HepG2 (cell line): Measurements from ENCODE around the gene PCDHGB2. TPM values are rescaled to one million over a fixed set of nuclear protein-coding genes. Genes with fewer than 3 reads are reported as not detected.

Source experiments
- ATAC-seq: fragments of 200-7000 bp; cut with Tn5 transposase; 3 replicates; pipeline ENCODE4 v1.9.1; 2020; ENCODE audit warnings: mild to moderate bottlenecking, moderate library complexity
- BruUV-seq: library from RNA; stranded (reverse); fragments of 400-500 nt; replicated peaks from 2 replicates; lab custom pipeline; 2021; lab: Mats Ljungman, UMichigan
- CTCF ChIA-PET: fragments of 300-600 bp; formaldehyde crosslinking; extraction: SDS; loops from one replicate; lab custom pipeline; 2021; ENCODE audit warnings: low total read pairs, inconsistent platforms, low intra/inter-chr PET ratio; lab: Yijun Ruan, JAX
- POLR2A ChIA-PET: fragments of 350-600 bp; sonication (Branson Sonifier 250); formaldehyde crosslinking; loops from one replicate; lab custom pipeline; 2020; ENCODE audit warnings: antibody characterized with exemption, inconsistent platforms; lab: Yijun Ruan, JAX
- DNase-seq: peaks from one replicate; pipeline ENCODE4 v3.0.0-alpha.2; 2015; ENCODE audit warnings: low spot score
- FAIRE-seq: peaks from 3 replicates; lab custom pipeline; 2011; peaks lifted over from hg19 to GRCh38; lab: Jason Lieb, UNC
- H2AFZ ChIP-seq: one replicate; pipeline ENCODE4 v1.6.1; 2011; ENCODE audit warnings: low read length, inconsistent platforms
- H3K27ac ChIP-seq: fragments of 300-600 bp; 3 replicates; pipeline ENCODE4 v1.8.0; 2011; ENCODE audit warnings: mixed run types, mild to moderate bottlenecking, mixed read lengths, low read length, inconsistent platforms; ENCODE audit not compliant: insufficient read depth; ENCODE audit errors: extremely low read length
- H3K27me3 ChIP-seq, 2 experiments: fragments of 200-600 bp in 1 of 2; 2 replicates in 1 of 2; 3 replicates in 1 of 2; pipeline versions ENCODE4 v1.6.0 to v1.8.0; 2011; ENCODE audit warnings: low read length in 2 of 2, mild to moderate bottlenecking in 2 of 2, moderate library complexity in 2 of 2, inconsistent platforms in 1 of 2; ENCODE audit not compliant: insufficient read depth in 2 of 2, control insufficient read depth in 1 of 2
- H3K36me3 ChIP-seq, 2 experiments: fragments of 200-600 bp in 1 of 2; replicated peaks in 1 of 2; 2 replicates in 1 of 2; 3 replicates in 1 of 2; pipeline versions ENCODE4 v1.5.1 to v1.8.0; 2011; ENCODE audit warnings: low read length in 2 of 2, inconsistent platforms in 1 of 2; ENCODE audit not compliant: insufficient read depth in 2 of 2, control insufficient read depth in 1 of 2
- H3K4me1 ChIP-seq: 2 replicates; pipeline ENCODE4 v1.5.1; 2012; ENCODE audit warnings: low read length, inconsistent platforms; ENCODE audit not compliant: insufficient read depth
- H3K4me2 ChIP-seq: 2 replicates; pipeline ENCODE4 v1.6.0; 2011; ENCODE audit warnings: low read depth, low read length, inconsistent platforms
- H3K4me3 ChIP-seq, 3 experiments: fragments of 200-600 bp in 1 of 3; sonication (generic), shearing (Covaris generic) in 1 of 3; replicated peaks in 1 of 3; 2 replicates each; pipeline ENCODE4 v1.5.1; 2011 to 2016; ENCODE audit warnings: low read length in 3 of 3, inconsistent platforms in 2 of 3, low read depth in 2 of 3, mild to moderate bottlenecking in 2 of 3, control low read depth in 1 of 3, mixed read lengths in 1 of 3; ENCODE audit not compliant: insufficient read depth in 1 of 3
- H3K79me2 ChIP-seq: one replicate; pipeline ENCODE4 v1.6.1; 2011; ENCODE audit warnings: low read length, inconsistent platforms; ENCODE audit not compliant: insufficient read depth
- H3K9ac ChIP-seq: 2 replicates; pipeline ENCODE4 v1.6.0; 2011; ENCODE audit warnings: mild to moderate bottlenecking, low read depth, low read length, inconsistent platforms; ENCODE audit not compliant: insufficient read depth
- H3K9me3 ChIP-seq: 2 replicates; pipeline ENCODE4 v1.5.1; 2012; ENCODE audit warnings: mild to moderate bottlenecking, low read length
- H4K20me1 ChIP-seq: 2 replicates; pipeline ENCODE4 v1.6.0; 2011; ENCODE audit warnings: inconsistent platforms, mild to moderate bottlenecking, low read length, moderate library complexity; ENCODE audit not compliant: insufficient read depth
- CEBPB ChIP-seq: IDR thresholded peaks from 2 replicates; pipeline ENCODE4 v1.6.1; 2011; ENCODE audit warnings: low read depth, low read length, improper control_type of control experiment, borderline replicate concordance
- CEBPG ChIP-seq: IDR thresholded peaks from 2 replicates; pipeline ENCODE4 v1.6.1; 2016
- EP300 ChIP-seq, 3 experiments: sonication (generic) in 1 of 3; formaldehyde crosslinking in 1 of 3; IDR thresholded peaks; 2 replicates each; pipeline versions ENCODE4 v1.5.1 to v1.6.1; 2011 to 2020; ENCODE audit warnings: low read depth in 2 of 3, low read length in 2 of 3, borderline replicate concordance in 1 of 3, improper control_type of control experiment in 1 of 3, mild to moderate bottlenecking in 1 of 3, missing genetic modification reagents in 1 of 3, moderate library complexity in 1 of 3
- GATAD2A ChIP-seq: IDR thresholded peaks from 2 replicates; pipeline ENCODE4 v1.6.1; 2016
- KAT8 ChIP-seq: IDR thresholded peaks from 2 replicates; pipeline ENCODE4 v1.6.1; 2016; ENCODE audit warnings: missing genetic modification reagents, missing compliant biosample characterization
- MATR3 ChIP-seq: sonication (generic); formaldehyde crosslinking; IDR thresholded peaks from 2 replicates; pipeline ENCODE4 v1.4.0; 2020; ENCODE audit warnings: missing genetic modification reagents
- ZNF629 ChIP-seq: sonication (generic); formaldehyde crosslinking; conservative IDR thresholded peaks from 2 replicates; pipeline ENCODE4 v1.5.0; 2020; ENCODE audit warnings: missing genetic modification reagents
- ZNF773 ChIP-seq: sonication (generic); formaldehyde crosslinking; IDR thresholded peaks from 2 replicates; pipeline ENCODE4 v1.4.0; 2020; ENCODE audit warnings: missing genetic modification reagents, borderline replicate concordance
- WGBS: methylation state at CpG from one replicate; pipeline ENCODE4 v1.1.6; 2017; ENCODE audit warnings: low lambda C conversion rate; 5-methylcytosine and 5-hydroxymethylcytosine counted together
- in situ Hi-C: cut with HindIII; loops from 2 replicates; pipeline ENCODE4 v1.10.0; 2017; ENCODE audit warnings: low pct_unique_long_range_greater_than_20kb; ENCODE audit not compliant: extremely low pct_ligation_motif_present
- intact Hi-C: fragments of 100-400 bp; cut with micrococcal nuclease; formaldehyde crosslinking; loops from one replicate; pipeline ENCODE4 v1.10.0; 2022; ENCODE audit not compliant: unreplicated experiment
- polyA plus RNA-seq, 8 experiments: library from polyadenylated mRNA; depleted of rRNA in 3 of 8; stranded (reverse) in 7 of 8; unstranded in 1 of 8; fragments of >200 nt; fragmentation: Illumina TruSeq in 4 of 8; extraction: Trizol in 4 of 8; gene quantifications; 2 replicates each; pipeline versions ENCODE4 v1.2.1 to v1.2.3, GENCODE V29; 2011 to 2016; ENCODE audit warnings: low read depth in 4 of 8, missing spikeins in 1 of 8, mixed read lengths in 1 of 8; ENCODE audit not compliant: insufficient read depth in 1 of 8
- total RNA-seq, 5 experiments: library from RNA; depleted of rRNA; stranded (reverse); fragments of >200 nt; fragmentation: Illumina TruSeq; extraction: Trizol; gene quantifications; 2 replicates each; pipeline ENCODE4 v1.2.3, GENCODE V29; 2016; ENCODE audit warnings: low read depth in 1 of 5
- TF ChIP-seq, protein P1 (sequence below): sonication (generic); formaldehyde crosslinking; IDR thresholded peaks from 2 replicates; pipeline ENCODE4 v1.4.0; 2020; ENCODE audit warnings: mild to moderate bottlenecking, missing genetic modification reagents, borderline replicate concordance
- TF ChIP-seq, protein P2 (sequence below): IDR thresholded peaks from 2 replicates; pipeline ENCODE4 v1.6.1; 2016; ENCODE audit warnings: low read depth, control low read depth
- TF ChIP-seq, protein P3 (sequence below): sonication (generic); formaldehyde crosslinking; IDR thresholded peaks from 2 replicates; pipeline ENCODE4 v1.5.0; 2020; ENCODE audit warnings: mild to moderate bottlenecking, missing genetic modification reagents

The PCDHGB2 gene
- total and polyA plus RNA-seq, 2 of the 13 experiments (the other 11 are each of a cell fraction or from before 2014, with no cell fraction given), result 0.64 to 0.82 TPM

DNA sequence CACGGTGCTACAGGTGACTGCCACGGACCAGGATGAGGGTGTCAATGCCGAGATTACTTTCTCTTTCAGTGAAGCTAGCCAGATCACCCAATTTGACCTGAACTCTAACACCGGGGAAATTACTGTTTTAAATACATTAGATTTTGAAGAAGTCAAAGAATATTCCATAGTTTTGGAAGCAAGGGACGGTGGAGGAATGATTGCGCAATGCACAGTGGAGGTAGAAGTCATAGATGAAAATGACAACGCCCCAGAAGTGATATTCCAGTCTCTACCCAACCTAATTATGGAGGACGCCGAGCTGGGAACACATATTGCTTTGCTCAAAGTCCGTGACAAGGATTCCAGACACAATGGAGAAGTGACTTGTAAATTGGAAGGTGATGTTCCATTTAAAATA lies 28.9 kb downstream of the PCDHGB2 start:
- ChIA-PET CTCF (no interaction called here), POLR2A (no interaction called here)
- Histone ChIP-seq H3K9ac (no peak overlapping the region), H3K4me2 (peak overlapping the region; percentile 51; the same call in 1 of the 2 replicates), H4K20me1 (no peaks in the 10 kb centered on the region), H3K4me1 (peaks cover 5% of the 10 kb centered on the region; the same call in 1 of the 2 replicates), H2AFZ (no peak overlapping the region), H3K27ac (no peak overlapping the region), H3K79me2 (no peaks in the 10 kb centered on the region), H3K27me3 (no peaks in the 10 kb centered on the region), H3K4me3 (no peak overlapping the region), H3K9me3 (peaks cover 27% of the 10 kb centered on the region), H3K36me3 (no peaks in the 10 kb centered on the region)
- ATAC-seq, result no peak
- intact Hi-C loops, result no loop called here
- FAIRE-seq, result no peak
- in situ Hi-C loops, result no loop called here
- no peak for DNase-seq
- 65% methylated on average over 10 of the region's 10 CpGs for WGBS
- no peak for TF ChIP-seq ZNF773
- TF ChIP-seq, protein P1, sequence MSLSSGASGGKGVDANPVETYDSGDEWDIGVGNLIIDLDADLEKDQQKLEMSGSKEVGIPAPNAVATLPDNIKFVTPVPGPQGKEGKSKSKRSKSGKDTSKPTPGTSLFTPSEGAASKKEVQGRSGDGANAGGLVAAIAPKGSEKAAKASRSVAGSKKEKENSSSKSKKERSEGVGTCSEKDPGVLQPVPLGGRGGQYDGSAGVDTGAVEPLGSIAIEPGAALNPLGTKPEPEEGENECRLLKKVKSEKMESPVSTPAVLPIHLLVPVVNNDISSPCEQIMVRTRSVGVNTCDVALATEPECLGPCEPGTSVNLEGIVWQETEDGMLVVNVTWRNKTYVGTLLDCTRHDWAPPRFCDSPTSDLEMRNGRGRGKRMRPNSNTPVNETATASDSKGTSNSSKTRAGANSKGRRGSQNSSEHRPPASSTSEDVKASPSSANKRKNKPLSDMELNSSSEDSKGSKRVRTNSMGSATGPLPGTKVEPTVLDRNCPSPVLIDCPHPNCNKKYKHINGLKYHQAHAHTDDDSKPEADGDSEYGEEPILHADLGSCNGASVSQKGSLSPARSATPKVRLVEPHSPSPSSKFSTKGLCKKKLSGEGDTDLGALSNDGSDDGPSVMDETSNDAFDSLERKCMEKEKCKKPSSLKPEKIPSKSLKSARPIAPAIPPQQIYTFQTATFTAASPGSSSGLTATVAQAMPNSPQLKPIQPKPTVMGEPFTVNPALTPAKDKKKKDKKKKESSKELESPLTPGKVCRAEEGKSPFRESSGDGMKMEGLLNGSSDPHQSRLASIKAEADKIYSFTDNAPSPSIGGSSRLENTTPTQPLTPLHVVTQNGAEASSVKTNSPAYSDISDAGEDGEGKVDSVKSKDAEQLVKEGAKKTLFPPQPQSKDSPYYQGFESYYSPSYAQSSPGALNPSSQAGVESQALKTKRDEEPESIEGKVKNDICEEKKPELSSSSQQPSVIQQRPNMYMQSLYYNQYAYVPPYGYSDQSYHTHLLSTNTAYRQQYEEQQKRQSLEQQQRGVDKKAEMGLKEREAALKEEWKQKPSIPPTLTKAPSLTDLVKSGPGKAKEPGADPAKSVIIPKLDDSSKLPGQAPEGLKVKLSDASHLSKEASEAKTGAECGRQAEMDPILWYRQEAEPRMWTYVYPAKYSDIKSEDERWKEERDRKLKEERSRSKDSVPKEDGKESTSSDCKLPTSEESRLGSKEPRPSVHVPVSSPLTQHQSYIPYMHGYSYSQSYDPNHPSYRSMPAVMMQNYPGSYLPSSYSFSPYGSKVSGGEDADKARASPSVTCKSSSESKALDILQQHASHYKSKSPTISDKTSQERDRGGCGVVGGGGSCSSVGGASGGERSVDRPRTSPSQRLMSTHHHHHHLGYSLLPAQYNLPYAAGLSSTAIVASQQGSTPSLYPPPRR (CRISPR knock-in tag), result no peak
- no peak for TF ChIP-seq EP300 (IDR thresholded peaks at IDR 0.05; ENCODE audit: low read depth in 2 of 2, low read length in 2 of 2)
- no peak for TF ChIP-seq EP300 (CRISPR knock-in tag; IDR thresholded peaks at IDR 0.05; ENCODE audit: borderline replicate concordance)
- TF ChIP-seq CEBPB, result peak; percentile 92
- peak; percentile 50; the same call in 1 of the 2 replicates for TF ChIP-seq CEBPG (CRISPR knock-in tag)
- TF ChIP-seq, protein P2, sequence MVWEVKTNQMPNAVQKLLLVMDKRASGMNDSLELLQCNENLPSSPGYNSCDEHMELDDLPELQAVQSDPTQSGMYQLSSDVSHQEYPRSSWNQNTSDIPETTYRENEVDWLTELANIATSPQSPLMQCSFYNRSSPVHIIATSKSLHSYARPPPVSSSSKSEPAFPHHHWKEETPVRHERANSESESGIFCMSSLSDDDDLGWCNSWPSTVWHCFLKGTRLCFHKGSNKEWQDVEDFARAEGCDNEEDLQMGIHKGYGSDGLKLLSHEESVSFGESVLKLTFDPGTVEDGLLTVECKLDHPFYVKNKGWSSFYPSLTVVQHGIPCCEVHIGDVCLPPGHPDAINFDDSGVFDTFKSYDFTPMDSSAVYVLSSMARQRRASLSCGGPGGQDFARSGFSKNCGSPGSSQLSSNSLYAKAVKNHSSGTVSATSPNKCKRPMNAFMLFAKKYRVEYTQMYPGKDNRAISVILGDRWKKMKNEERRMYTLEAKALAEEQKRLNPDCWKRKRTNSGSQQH (CRISPR knock-in tag), result no peak
- TF ChIP-seq GATAD2A (CRISPR knock-in tag), result no peak
- TF ChIP-seq, protein P3, sequence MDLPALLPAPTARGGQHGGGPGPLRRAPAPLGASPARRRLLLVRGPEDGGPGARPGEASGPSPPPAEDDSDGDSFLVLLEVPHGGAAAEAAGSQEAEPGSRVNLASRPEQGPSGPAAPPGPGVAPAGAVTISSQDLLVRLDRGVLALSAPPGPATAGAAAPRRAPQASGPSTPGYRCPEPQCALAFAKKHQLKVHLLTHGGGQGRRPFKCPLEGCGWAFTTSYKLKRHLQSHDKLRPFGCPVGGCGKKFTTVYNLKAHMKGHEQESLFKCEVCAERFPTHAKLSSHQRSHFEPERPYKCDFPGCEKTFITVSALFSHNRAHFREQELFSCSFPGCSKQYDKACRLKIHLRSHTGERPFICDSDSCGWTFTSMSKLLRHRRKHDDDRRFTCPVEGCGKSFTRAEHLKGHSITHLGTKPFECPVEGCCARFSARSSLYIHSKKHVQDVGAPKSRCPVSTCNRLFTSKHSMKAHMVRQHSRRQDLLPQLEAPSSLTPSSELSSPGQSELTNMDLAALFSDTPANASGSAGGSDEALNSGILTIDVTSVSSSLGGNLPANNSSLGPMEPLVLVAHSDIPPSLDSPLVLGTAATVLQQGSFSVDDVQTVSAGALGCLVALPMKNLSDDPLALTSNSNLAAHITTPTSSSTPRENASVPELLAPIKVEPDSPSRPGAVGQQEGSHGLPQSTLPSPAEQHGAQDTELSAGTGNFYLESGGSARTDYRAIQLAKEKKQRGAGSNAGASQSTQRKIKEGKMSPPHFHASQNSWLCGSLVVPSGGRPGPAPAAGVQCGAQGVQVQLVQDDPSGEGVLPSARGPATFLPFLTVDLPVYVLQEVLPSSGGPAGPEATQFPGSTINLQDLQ (CRISPR knock-in tag), result no peak
- TF ChIP-seq KAT8 (CRISPR knock-in tag), result no peak
- TF ChIP-seq ZNF629 (CRISPR knock-in tag), result no peak
- no peak for TF ChIP-seq MATR3 (CRISPR knock-in tag)
- TF ChIP-seq, all 625 proteins: peak for 2
- BruUV-seq, result no TSS peak
